Thyroid gland (tissue), 4 donors: ENCODE results near the gene FHIT. TPM values are rescaled to one million over a fixed set of nuclear protein-coding genes. Genes with fewer than 3 reads are reported as not detected.

ENCODE experiments used
- DNase-seq, 2 donors: peaks; one replicate each; pipeline ENCODE4 v3.0.0-alpha.2; 2019
- H3K27ac ChIP-seq, 3 donors: fragments of 200-600 bp; sonication (generic); 1 replicate in 2 of 3; 2 replicates in 1 of 3; pipeline ENCODE4 v1.5.1; 2016 to 2019; ENCODE audit warnings: mild to moderate bottlenecking in 1 of 3, moderate library complexity in 1 of 3
- H3K27me3 ChIP-seq: fragments of 200-600 bp; sonication (generic); one replicate; pipeline ENCODE4 v1.5.1; 2019
- H3K36me3 ChIP-seq, 2 donors: fragments of 200-600 bp; sonication (generic); one replicate each; pipeline ENCODE4 v1.5.1; 2016 to 2019
- H3K4me1 ChIP-seq, 2 donors: fragments of 200-600 bp; sonication (generic); one replicate each; pipeline ENCODE4 v1.5.1; 2017 to 2019
- H3K4me3 ChIP-seq, 3 donors: fragments of 200-600 bp; sonication (generic); replicated peaks in 1 of 3; 1 replicate in 2 of 3; 2 replicates in 1 of 3; pipeline ENCODE4 v1.5.1; 2016; ENCODE audit warnings: mild to moderate bottlenecking in 1 of 3
- H3K9me3 ChIP-seq: fragments of 200-600 bp; sonication (generic); one replicate; pipeline ENCODE4 v1.5.1; 2017
- CTCF ChIP-seq, 6 experiments: fragments of 200-600 bp in 3 of 6; fragments of 450-650 bp in 3 of 6; sonication (generic) in 3 of 6; IDR thresholded peaks; one replicate each; pipeline ENCODE4 v1.5.1; 2016 to 2019; ENCODE audit warnings: antibody characterized with exemption in 6 of 6, mild to moderate bottlenecking in 2 of 6, inconsistent platforms in 1 of 6, moderate library complexity in 1 of 6
- POLR2A ChIP-seq, 2 donors: fragments of 450-650 bp; IDR thresholded peaks; one replicate each; pipeline ENCODE4 v1.6.1; 2017; ENCODE audit warnings: antibody characterized with exemption in 2 of 2, mild to moderate bottlenecking in 2 of 2, moderate library complexity in 1 of 2
- WGBS, 2 donors: methylation state at CpG; one replicate each; pipeline ENCODE4 v1.1.5; 2017; 5-methylcytosine and 5-hydroxymethylcytosine counted together
- intact Hi-C: fragments of 100-400 bp; cut with DNase I; formaldehyde crosslinking; loops from one replicate; pipeline ENCODE4 v1.15.1; 2023
- total RNA-seq, 4 donors: library from RNA; depleted of rRNA; stranded (reverse); fragments of >200 nt; gene quantifications; one replicate each; pipeline ENCODE4 v1.2.3, GENCODE V29; 2016

FHIT gene
- total RNA-seq, 4 donors from 2014 or later: 12.2 to 18.9 (median 16.2) TPM

GRCh38 chr3:60064210-60065178, 1186.8 kb downstream of the FHIT start:
- Histone ChIP-seq H3K27ac (no peak overlapping the region), H3K4me1 (no peaks in the 10 kb centered on the region), H3K9me3 (no peaks in the 10 kb centered on the region), H3K36me3 (no peaks in the 10 kb centered on the region), H3K4me3 (no peak overlapping the region), H3K27me3 (no peaks in the 10 kb centered on the region)
- TF ChIP-seq POLR2A (IDR thresholded peaks at IDR 0.05) (no peak), CTCF (IDR thresholded peaks at IDR 0.05) (no peak)
- intact Hi-C loops: no loop called here
- no peak for DNase-seq
- 92 to 96% methylated on average over 3 of the region's 3 CpGs for WGBS, 2 donors

- TF ChIP-seq CTCF (IDR thresholded peaks at IDR 0.05) (no peak), POLR2A (IDR thresholded peaks at IDR 0.05) (no peak)
- Histone ChIP-seq H3K36me3 (no peaks in the 10 kb centered on the region), H3K27ac (no peak overlapping the region), H3K4me3 (no peak overlapping the region), H3K9me3 (no peaks in the 10 kb centered on the region), H3K4me1 (no peaks in the 10 kb centered on the region), H3K27me3 (no peaks in the 10 kb centered on the region)
- 24 to 25% methylated on average over 4 of the region's 4 CpGs for WGBS, 2 donors
- intact Hi-C loops: no loop called here
- peak; percentile 12 to 31 for DNase-seq
Observed at GRCh38 chr3:60056404-60056803, 1194.8 kb downstream of the FHIT start.

GRCh38 chr3:60055765-60056164, 1195.5 kb downstream of the FHIT start:
- H3K36me3 ChIP-seq: no peaks in the 10 kb centered on the region
- no peak for TF ChIP-seq POLR2A (IDR thresholded peaks at IDR 0.05)
- TF ChIP-seq CTCF (IDR thresholded peaks at IDR 0.05): no peak
- H3K4me3 ChIP-seq: no peak overlapping the region
- H3K27ac ChIP-seq: no peak overlapping the region
- WGBS, 2 donors: 24 to 31% methylated on average over 6 of the region's 6 CpGs
- H3K9me3 ChIP-seq: no peaks in the 10 kb centered on the region
- DNase-seq: peak in 1 of 2 donors; percentile 38
- no peaks in the 10 kb centered on the region for H3K27me3 ChIP-seq
- H3K4me1 ChIP-seq: no peaks in the 10 kb centered on the region
- intact Hi-C loops: no loop called here

- Histone ChIP-seq H3K27me3 (no peaks in the 10 kb centered on the region), H3K9me3 (no peaks in the 10 kb centered on the region), H3K36me3 (no peaks in the 10 kb centered on the region), H3K27ac (no peak overlapping the region), H3K4me1 (no peaks in the 10 kb centered on the region), H3K4me3 (no peak overlapping the region)
- TF ChIP-seq CTCF (IDR thresholded peaks at IDR 0.05): no peak
- no peak for TF ChIP-seq POLR2A (IDR thresholded peaks at IDR 0.05)
- intact Hi-C loops: no loop called here
- 89 to 90% methylated on average over 3 of the region's 3 CpGs for WGBS, 2 donors
- DNase-seq: no peak
Observed at GRCh38 chr3:60053526-60054265, 1197.6 kb downstream of the FHIT start.

GRCh38 chr3:60048447-60048848, 1202.8 kb downstream of the FHIT start:
- no peaks in the 10 kb centered on the region for H3K4me1 ChIP-seq
- TF ChIP-seq POLR2A (IDR thresholded peaks at IDR 0.05) (no peak), CTCF (IDR thresholded peaks at IDR 0.05) (no peak)
- no peaks in the 10 kb centered on the region for H3K36me3 ChIP-seq
- H3K27me3 ChIP-seq: no peaks in the 10 kb centered on the region
- no peak overlapping the region for H3K4me3 ChIP-seq
- DNase-seq: no peak
- 91 to 95% methylated on average over 12 of the region's 12 CpGs for WGBS, 2 donors
- intact Hi-C loops: no loop called here
- H3K9me3 ChIP-seq: no peaks in the 10 kb centered on the region
- no peak overlapping the region for H3K27ac ChIP-seq
